HepG2 (cell line): ENCODE data around the gene PGPEP1. TPM values are rescaled to one million over a fixed set of nuclear protein-coding genes. Genes with fewer than 3 reads are reported as not detected.

Source experiments
- ATAC-seq: fragments of 200-7000 bp; cut with Tn5 transposase; 3 replicates; pipeline ENCODE4 v1.9.1; 2020; ENCODE audit warnings: mild to moderate bottlenecking, moderate library complexity
- BruUV-seq: library from RNA; stranded (reverse); fragments of 400-500 nt; replicated peaks from 2 replicates; lab custom pipeline; 2021; lab: Mats Ljungman, UMichigan
- CTCF ChIA-PET: fragments of 300-600 bp; formaldehyde crosslinking; extraction: SDS; loops from one replicate; lab custom pipeline; 2021; ENCODE audit warnings: low total read pairs, inconsistent platforms, low intra/inter-chr PET ratio; lab: Yijun Ruan, JAX
- POLR2A ChIA-PET: fragments of 350-600 bp; sonication (Branson Sonifier 250); formaldehyde crosslinking; loops from one replicate; lab custom pipeline; 2020; ENCODE audit warnings: antibody characterized with exemption, inconsistent platforms; lab: Yijun Ruan, JAX
- DNase-seq: peaks from one replicate; pipeline ENCODE4 v3.0.0-alpha.2; 2015; ENCODE audit warnings: low spot score
- FAIRE-seq: peaks from 3 replicates; lab custom pipeline; 2011; peaks lifted over from hg19 to GRCh38; lab: Jason Lieb, UNC
- H2AFZ ChIP-seq: one replicate; pipeline ENCODE4 v1.6.1; 2011; ENCODE audit warnings: low read length, inconsistent platforms
- H3K27ac ChIP-seq: fragments of 300-600 bp; 3 replicates; pipeline ENCODE4 v1.8.0; 2011; ENCODE audit warnings: mixed run types, mild to moderate bottlenecking, mixed read lengths, low read length, inconsistent platforms; ENCODE audit not compliant: insufficient read depth; ENCODE audit errors: extremely low read length
- H3K27me3 ChIP-seq, 2 experiments: fragments of 200-600 bp in 1 of 2; 2 replicates in 1 of 2; 3 replicates in 1 of 2; pipeline versions ENCODE4 v1.6.0 to v1.8.0; 2011; ENCODE audit warnings: low read length in 2 of 2, mild to moderate bottlenecking in 2 of 2, moderate library complexity in 2 of 2, inconsistent platforms in 1 of 2; ENCODE audit not compliant: insufficient read depth in 2 of 2, control insufficient read depth in 1 of 2
- H3K36me3 ChIP-seq, 2 experiments: fragments of 200-600 bp in 1 of 2; replicated peaks in 1 of 2; 2 replicates in 1 of 2; 3 replicates in 1 of 2; pipeline versions ENCODE4 v1.5.1 to v1.8.0; 2011; ENCODE audit warnings: low read length in 2 of 2, inconsistent platforms in 1 of 2; ENCODE audit not compliant: insufficient read depth in 2 of 2, control insufficient read depth in 1 of 2
- H3K4me1 ChIP-seq: 2 replicates; pipeline ENCODE4 v1.5.1; 2012; ENCODE audit warnings: low read length, inconsistent platforms; ENCODE audit not compliant: insufficient read depth
- H3K4me2 ChIP-seq: 2 replicates; pipeline ENCODE4 v1.6.0; 2011; ENCODE audit warnings: low read depth, low read length, inconsistent platforms
- H3K4me3 ChIP-seq, 3 experiments: fragments of 200-600 bp in 1 of 3; sonication (generic), shearing (Covaris generic) in 1 of 3; replicated peaks in 1 of 3; 2 replicates each; pipeline ENCODE4 v1.5.1; 2011 to 2016; ENCODE audit warnings: low read length in 3 of 3, inconsistent platforms in 2 of 3, low read depth in 2 of 3, mild to moderate bottlenecking in 2 of 3, control low read depth in 1 of 3, mixed read lengths in 1 of 3; ENCODE audit not compliant: insufficient read depth in 1 of 3
- H3K79me2 ChIP-seq: one replicate; pipeline ENCODE4 v1.6.1; 2011; ENCODE audit warnings: low read length, inconsistent platforms; ENCODE audit not compliant: insufficient read depth
- H3K9ac ChIP-seq: 2 replicates; pipeline ENCODE4 v1.6.0; 2011; ENCODE audit warnings: mild to moderate bottlenecking, low read depth, low read length, inconsistent platforms; ENCODE audit not compliant: insufficient read depth
- H3K9me3 ChIP-seq: 2 replicates; pipeline ENCODE4 v1.5.1; 2012; ENCODE audit warnings: mild to moderate bottlenecking, low read length
- H4K20me1 ChIP-seq: 2 replicates; pipeline ENCODE4 v1.6.0; 2011; ENCODE audit warnings: inconsistent platforms, mild to moderate bottlenecking, low read length, moderate library complexity; ENCODE audit not compliant: insufficient read depth
- ZBTB7B ChIP-seq: sonication (generic); formaldehyde crosslinking; IDR thresholded peaks from 2 replicates; pipeline ENCODE4 v1.4.0; 2020; ENCODE audit warnings: missing genetic modification reagents
- ZNF629 ChIP-seq: sonication (generic); formaldehyde crosslinking; conservative IDR thresholded peaks from 2 replicates; pipeline ENCODE4 v1.5.0; 2020; ENCODE audit warnings: missing genetic modification reagents
- WGBS: methylation state at CpG from one replicate; pipeline ENCODE4 v1.1.6; 2017; ENCODE audit warnings: low lambda C conversion rate; 5-methylcytosine and 5-hydroxymethylcytosine counted together
- in situ Hi-C: cut with HindIII; loops from 2 replicates; pipeline ENCODE4 v1.10.0; 2017; ENCODE audit warnings: low pct_unique_long_range_greater_than_20kb; ENCODE audit not compliant: extremely low pct_ligation_motif_present
- intact Hi-C: fragments of 100-400 bp; cut with micrococcal nuclease; formaldehyde crosslinking; loops from one replicate; pipeline ENCODE4 v1.10.0; 2022; ENCODE audit not compliant: unreplicated experiment
- polyA plus RNA-seq, 8 experiments: library from polyadenylated mRNA; depleted of rRNA in 3 of 8; stranded (reverse) in 7 of 8; unstranded in 1 of 8; fragments of >200 nt; fragmentation: Illumina TruSeq in 4 of 8; extraction: Trizol in 4 of 8; gene quantifications; 2 replicates each; pipeline versions ENCODE4 v1.2.1 to v1.2.3, GENCODE V29; 2011 to 2016; ENCODE audit warnings: low read depth in 4 of 8, missing spikeins in 1 of 8, mixed read lengths in 1 of 8; ENCODE audit not compliant: insufficient read depth in 1 of 8
- total RNA-seq, 5 experiments: library from RNA; depleted of rRNA; stranded (reverse); fragments of >200 nt; fragmentation: Illumina TruSeq; extraction: Trizol; gene quantifications; 2 replicates each; pipeline ENCODE4 v1.2.3, GENCODE V29; 2016; ENCODE audit warnings: low read depth in 1 of 5
- TF ChIP-seq, protein P1 (sequence below): sonication (generic); formaldehyde crosslinking; IDR thresholded peaks from 2 replicates; pipeline ENCODE4 v1.5.0; 2020; ENCODE audit warnings: mild to moderate bottlenecking, missing genetic modification reagents

PGPEP1 gene
- total and polyA plus RNA-seq, 2 of the 13 experiments (the other 11 are each of a cell fraction or from before 2014, with no cell fraction given): 53.1 to 56.6 TPM

GRCh38 chr19:18412610-18413239 lies 72.3 kb downstream of the PGPEP1 start:
- no peaks in the 10 kb centered on the region for H3K36me3 ChIP-seq
- H3K27ac ChIP-seq: no peak overlapping the region
- no peak overlapping the region for H3K4me2 ChIP-seq
- in situ Hi-C loops (loop anchor here (10.0 kb wide), 2 partner anchors 138 to 208 kb away; partner anchors contain the start of genes IQCN and RAB3A), intact Hi-C loops (loop anchor here (5.0 kb wide), 3 partner anchors 75 to 205 kb away; no protein-coding TSS in a partner anchor)
- H3K79me2 ChIP-seq: no peaks in the 10 kb centered on the region
- FAIRE-seq (no peak), DNase-seq (no peak), ATAC-seq (no peak)
- CTCF ChIA-PET: no interaction called here
- POLR2A ChIA-PET: interaction anchor here (2.9 kb wide), 1 partner anchor 27 kb away, joined by 12 read pairs; the partner anchor contains the start of gene GDF15
- TF ChIP-seq, protein P1, sequence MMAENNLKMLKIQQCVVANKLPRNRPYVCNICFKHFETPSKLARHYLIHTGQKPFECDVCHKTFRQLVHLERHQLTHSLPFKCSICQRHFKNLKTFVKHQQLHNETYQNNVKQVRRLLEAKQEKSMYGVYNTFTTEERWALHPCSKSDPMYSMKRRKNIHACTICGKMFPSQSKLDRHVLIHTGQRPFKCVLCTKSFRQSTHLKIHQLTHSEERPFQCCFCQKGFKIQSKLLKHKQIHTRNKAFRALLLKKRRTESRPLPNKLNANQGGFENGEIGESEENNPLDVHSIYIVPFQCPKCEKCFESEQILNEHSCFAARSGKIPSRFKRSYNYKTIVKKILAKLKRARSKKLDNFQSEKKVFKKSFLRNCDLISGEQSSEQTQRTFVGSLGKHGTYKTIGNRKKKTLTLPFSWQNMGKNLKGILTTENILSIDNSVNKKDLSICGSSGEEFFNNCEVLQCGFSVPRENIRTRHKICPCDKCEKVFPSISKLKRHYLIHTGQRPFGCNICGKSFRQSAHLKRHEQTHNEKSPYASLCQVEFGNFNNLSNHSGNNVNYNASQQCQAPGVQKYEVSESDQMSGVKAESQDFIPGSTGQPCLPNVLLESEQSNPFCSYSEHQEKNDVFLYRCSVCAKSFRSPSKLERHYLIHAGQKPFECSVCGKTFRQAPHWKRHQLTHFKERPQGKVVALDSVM (CRISPR knock-in tag): peak; percentile 33; the same call in 1 of the 2 replicates
- 0 out of 2 replicates have a peak, but pooled peaks have one; percentile 11 for TF ChIP-seq ZNF629 (CRISPR knock-in tag)
- TF ChIP-seq ZBTB7B (CRISPR knock-in tag): no peak
- no peak overlapping the region for H3K9ac ChIP-seq
- H4K20me1 ChIP-seq: no peaks in the 10 kb centered on the region
- no peak overlapping the region for H2AFZ ChIP-seq
- H3K4me3 ChIP-seq: no peak overlapping the region
- H3K9me3 ChIP-seq: no peaks in the 10 kb centered on the region
- BruUV-seq: no TSS peak
- WGBS: 62% methylated on average over 16 of the region's 16 CpGs
- no peaks in the 10 kb centered on the region for H3K27me3 ChIP-seq
- H3K4me1 ChIP-seq: peaks cover 63% of the 10 kb centered on the region
